Activated CD8-positive, alpha-beta T cell treated with anti-CD3 and anti-CD28 coated beads, Interleukin-2, amount 10 ng/mL, durations not matched to agents 7 days and 5 days (primary cell): Measurements from ENCODE around the gene SCEL. TPM values are rescaled to one million over a fixed set of nuclear protein-coding genes. Genes with fewer than 3 reads are reported as not detected.

ENCODE experiments used
- ATAC-seq: fragments of 150-1000 bp; cut with Tn5 transposase; one replicate; pipeline ENCODE4 v1.10.0; 2021; ENCODE audit warnings: moderate library complexity
- CTCF ChIA-PET: fragments of 350-600 bp; sonication (Branson Sonifier 250); formaldehyde crosslinking; loops from one replicate; lab custom pipeline; 2021; ENCODE audit warnings: antibody characterized with exemption; lab: Charles Lee
- POLR2A ChIA-PET: fragments of 350-600 bp; sonication (Branson Sonifier 250); formaldehyde crosslinking; loops from one replicate; lab custom pipeline; 2021; ENCODE audit warnings: antibody characterized with exemption; lab: Charles Lee
- DNase-seq: peaks from one replicate; pipeline ENCODE4 v3.0.0-alpha.2; 2020
- H3K27ac Mint-ChIP-seq: one replicate; pipeline ENCODE4 v1.8.0; 2021; ENCODE audit warnings: mild to moderate bottlenecking, mixed read lengths
- H3K27me3 Mint-ChIP-seq: one replicate; pipeline ENCODE4 v1.8.0; 2021; ENCODE audit warnings: low read depth, mixed read lengths
- H3K36me3 Mint-ChIP-seq: one replicate; pipeline ENCODE4 v1.8.0; 2021; ENCODE audit warnings: low read depth, mixed read lengths
- H3K4me1 Mint-ChIP-seq: one replicate; pipeline ENCODE4 v1.8.0; 2021; ENCODE audit warnings: low read depth, mixed read lengths
- H3K4me3 Mint-ChIP-seq: one replicate; pipeline ENCODE4 v1.8.0; 2021; ENCODE audit warnings: mild to moderate bottlenecking, mixed read lengths
- H3K9me3 Mint-ChIP-seq: one replicate; pipeline ENCODE4 v1.8.0; 2022; ENCODE audit warnings: mixed read lengths; ENCODE audit not compliant: insufficient read depth
- total RNA-seq, 2 experiments: library from RNA; stranded (reverse); gene quantifications; one replicate each; pipeline ENCODE4 v1.2.3, GENCODE V29; 2021

Gene SCEL
- total RNA-seq, 2 experiments from 2014 or later = not detected

- peaks cover 23% of the 10 kb centered on the region for H3K27me3 Mint-ChIP-seq
- no peak overlapping the region for H3K27ac Mint-ChIP-seq
- no peak overlapping the region for H3K4me3 Mint-ChIP-seq
- ChIA-PET POLR2A (no interaction called here), CTCF (interaction anchor here (1.0 kb wide), 1 partner anchor 14 kb away, joined by 3 read pairs; no protein-coding TSS in a partner anchor)
- no peaks in the 10 kb centered on the region for H3K9me3 Mint-ChIP-seq
- H3K36me3 Mint-ChIP-seq = no peaks in the 10 kb centered on the region
- H3K4me1 Mint-ChIP-seq = no peaks in the 10 kb centered on the region
- ATAC-seq (no peak), DNase-seq (no peak)
Measured at GRCh38 chr13:77579959-77580358, 44.5 kb downstream of the SCEL start.

- no peak for ATAC-seq
- Mint-ChIP-seq H3K4me3 (no peak overlapping the region), H3K36me3 (no peaks in the 10 kb centered on the region), H3K4me1 (no peaks in the 10 kb centered on the region), H3K9me3 (no peaks in the 10 kb centered on the region), H3K27me3 (peaks cover 23% of the 10 kb centered on the region), H3K27ac (no peak overlapping the region)
- no peak for DNase-seq
- ChIA-PET POLR2A (no interaction called here), CTCF (interaction anchor here (1.0 kb wide), 1 partner anchor 13 kb away, joined by 3 read pairs; no protein-coding TSS in a partner anchor)
Measured at GRCh38 chr13:77580748-77581147, 45.2 kb downstream of the SCEL start.

- ChIA-PET CTCF (no interaction called here), POLR2A (no interaction called here)
- H3K4me3 Mint-ChIP-seq = no peak overlapping the region
- H3K27me3 Mint-ChIP-seq = peaks cover 10% of the 10 kb centered on the region
- no peak for ATAC-seq
- DNase-seq = no peak
- H3K4me1 Mint-ChIP-seq = no peaks in the 10 kb centered on the region
- no peaks in the 10 kb centered on the region for H3K9me3 Mint-ChIP-seq
- no peaks in the 10 kb centered on the region for H3K36me3 Mint-ChIP-seq
- no peak overlapping the region for H3K27ac Mint-ChIP-seq
Measured at GRCh38 chr13:77583581-77583980, 48.1 kb downstream of the SCEL start.

GRCh38 chr13:77584106-77584505 is 48.6 kb downstream of the SCEL start:
- H3K4me3 Mint-ChIP-seq = no peak overlapping the region
- H3K27me3 Mint-ChIP-seq = peaks cover 6% of the 10 kb centered on the region
- DNase-seq (no peak), ATAC-seq (no peak)
- H3K4me1 Mint-ChIP-seq = no peaks in the 10 kb centered on the region
- H3K9me3 Mint-ChIP-seq = no peaks in the 10 kb centered on the region
- no peaks in the 10 kb centered on the region for H3K36me3 Mint-ChIP-seq
- H3K27ac Mint-ChIP-seq = no peak overlapping the region
- ChIA-PET CTCF (no interaction called here), POLR2A (no interaction called here)

GRCh38 chr13:77595166-77595810 is 59.8 kb downstream of the SCEL start:
- DNase-seq (no peak), ATAC-seq (no peak)
- Mint-ChIP-seq H3K9me3 (no peaks in the 10 kb centered on the region), H3K27me3 (peaks cover 19% of the 10 kb centered on the region), H3K27ac (no peak overlapping the region), H3K4me1 (no peaks in the 10 kb centered on the region), H3K36me3 (no peaks in the 10 kb centered on the region), H3K4me3 (no peak overlapping the region)
- CTCF ChIA-PET = interaction anchor here (1.0 to 1.3 kb wide), 2 partner anchors 156 to 157 kb away, joined by 5 to 6 read pairs; no protein-coding TSS in a partner anchor
- POLR2A ChIA-PET = no interaction called here

GRCh38 chr13:77596777-77597176 is 61.3 kb downstream of the SCEL start:
- DNase-seq (no peak), ATAC-seq (no peak)
- ChIA-PET POLR2A (no interaction called here), CTCF (interaction anchor here (1.3 kb wide), 1 partner anchor 156 kb away, joined by 4 read pairs; no protein-coding TSS in a partner anchor)
- no peak overlapping the region for H3K27ac Mint-ChIP-seq
- peaks cover 20% of the 10 kb centered on the region for H3K27me3 Mint-ChIP-seq
- no peaks in the 10 kb centered on the region for H3K9me3 Mint-ChIP-seq
- H3K4me1 Mint-ChIP-seq = no peaks in the 10 kb centered on the region
- H3K4me3 Mint-ChIP-seq = no peak overlapping the region
- H3K36me3 Mint-ChIP-seq = no peaks in the 10 kb centered on the region

- Mint-ChIP-seq H3K27me3 (peaks cover 6% of the 10 kb centered on the region), H3K4me3 (no peak overlapping the region), H3K9me3 (no peaks in the 10 kb centered on the region), H3K4me1 (no peaks in the 10 kb centered on the region), H3K36me3 (no peaks in the 10 kb centered on the region), H3K27ac (no peak overlapping the region)
- CTCF ChIA-PET = no interaction called here
- ATAC-seq (no peak), DNase-seq (no peak)
- POLR2A ChIA-PET = no interaction called here
Measured at GRCh38 chr13:77599351-77599750, 63.8 kb downstream of the SCEL start.

- ChIA-PET POLR2A (no interaction called here), CTCF (no interaction called here)
- H3K4me3 Mint-ChIP-seq = no peak overlapping the region
- H3K27me3 Mint-ChIP-seq = peaks cover 9% of the 10 kb centered on the region
- H3K27ac Mint-ChIP-seq = no peak overlapping the region
- no peaks in the 10 kb centered on the region for H3K36me3 Mint-ChIP-seq
- no peaks in the 10 kb centered on the region for H3K9me3 Mint-ChIP-seq
- DNase-seq = no peak
- ATAC-seq = no peak
- no peaks in the 10 kb centered on the region for H3K4me1 Mint-ChIP-seq
Measured at GRCh38 chr13:77600701-77601100, 65.2 kb downstream of the SCEL start.

- DNase-seq (no peak), ATAC-seq (no peak)
- POLR2A ChIA-PET = no interaction called here
- no peak overlapping the region for H3K4me3 Mint-ChIP-seq
- H3K9me3 Mint-ChIP-seq = no peaks in the 10 kb centered on the region
- H3K36me3 Mint-ChIP-seq = no peaks in the 10 kb centered on the region
- no peaks in the 10 kb centered on the region for H3K4me1 Mint-ChIP-seq
- H3K27ac Mint-ChIP-seq = no peak overlapping the region
- CTCF ChIA-PET = no interaction called here
- H3K27me3 Mint-ChIP-seq = no peaks in the 10 kb centered on the region
Measured at GRCh38 chr13:77611068-77611467, 75.6 kb downstream of the SCEL start.

GRCh38 chr13:77616027-77616426 is 80.5 kb downstream of the SCEL start:
- H3K36me3 Mint-ChIP-seq = no peaks in the 10 kb centered on the region
- ChIA-PET CTCF (no interaction called here), POLR2A (no interaction called here)
- H3K4me3 Mint-ChIP-seq = no peak overlapping the region
- ATAC-seq (no peak), DNase-seq (no peak)
- H3K9me3 Mint-ChIP-seq = no peaks in the 10 kb centered on the region
- peaks cover 13% of the 10 kb centered on the region for H3K27me3 Mint-ChIP-seq
- H3K4me1 Mint-ChIP-seq = no peaks in the 10 kb centered on the region
- no peak overlapping the region for H3K27ac Mint-ChIP-seq

GRCh38 chr13:77619655-77620054 is 84.1 kb downstream of the SCEL start:
- ATAC-seq (no peak), DNase-seq (no peak)
- CTCF ChIA-PET = no interaction called here
- Mint-ChIP-seq H3K27ac (no peak overlapping the region), H3K9me3 (no peaks in the 10 kb centered on the region), H3K36me3 (no peaks in the 10 kb centered on the region), H3K4me3 (no peak overlapping the region), H3K4me1 (no peaks in the 10 kb centered on the region), H3K27me3 (peaks cover 14% of the 10 kb centered on the region)
- POLR2A ChIA-PET = no interaction called here

GRCh38 chr13:77620138-77620537 is 84.6 kb downstream of the SCEL start:
- ATAC-seq (no peak), DNase-seq (no peak)
- no peak overlapping the region for H3K27ac Mint-ChIP-seq
- H3K4me3 Mint-ChIP-seq = no peak overlapping the region
- H3K27me3 Mint-ChIP-seq = peaks cover 14% of the 10 kb centered on the region
- ChIA-PET POLR2A (no interaction called here), CTCF (no interaction called here)
- H3K36me3 Mint-ChIP-seq = no peaks in the 10 kb centered on the region
- H3K9me3 Mint-ChIP-seq = no peaks in the 10 kb centered on the region
- H3K4me1 Mint-ChIP-seq = no peaks in the 10 kb centered on the region

GRCh38 chr13:77623806-77624205 is 88.3 kb downstream of the SCEL start:
- H3K4me1 Mint-ChIP-seq = no peaks in the 10 kb centered on the region
- ATAC-seq (no peak), DNase-seq (no peak)
- ChIA-PET CTCF (no interaction called here), POLR2A (no interaction called here)
- no peak overlapping the region for H3K27ac Mint-ChIP-seq
- H3K9me3 Mint-ChIP-seq = no peaks in the 10 kb centered on the region
- H3K4me3 Mint-ChIP-seq = no peak overlapping the region
- peaks cover 9% of the 10 kb centered on the region for H3K27me3 Mint-ChIP-seq
- H3K36me3 Mint-ChIP-seq = no peaks in the 10 kb centered on the region
